HG02759 (cell line): ENCODE measurements around the gene ZMIZ1.
A peak's percentile ranks its signal among the peaks of the same experiment; 100 is the strongest.

Source experiments
- ATAC-seq: cut with Tn5 transposase; IDR thresholded peaks from one replicate; pipeline ENCODE4 v1.9.1; 2021; ENCODE audit warnings: mild to moderate bottlenecking, moderate library complexity; ENCODE audit not compliant: unreplicated experiment

Gene ZMIZ1

DNA sequence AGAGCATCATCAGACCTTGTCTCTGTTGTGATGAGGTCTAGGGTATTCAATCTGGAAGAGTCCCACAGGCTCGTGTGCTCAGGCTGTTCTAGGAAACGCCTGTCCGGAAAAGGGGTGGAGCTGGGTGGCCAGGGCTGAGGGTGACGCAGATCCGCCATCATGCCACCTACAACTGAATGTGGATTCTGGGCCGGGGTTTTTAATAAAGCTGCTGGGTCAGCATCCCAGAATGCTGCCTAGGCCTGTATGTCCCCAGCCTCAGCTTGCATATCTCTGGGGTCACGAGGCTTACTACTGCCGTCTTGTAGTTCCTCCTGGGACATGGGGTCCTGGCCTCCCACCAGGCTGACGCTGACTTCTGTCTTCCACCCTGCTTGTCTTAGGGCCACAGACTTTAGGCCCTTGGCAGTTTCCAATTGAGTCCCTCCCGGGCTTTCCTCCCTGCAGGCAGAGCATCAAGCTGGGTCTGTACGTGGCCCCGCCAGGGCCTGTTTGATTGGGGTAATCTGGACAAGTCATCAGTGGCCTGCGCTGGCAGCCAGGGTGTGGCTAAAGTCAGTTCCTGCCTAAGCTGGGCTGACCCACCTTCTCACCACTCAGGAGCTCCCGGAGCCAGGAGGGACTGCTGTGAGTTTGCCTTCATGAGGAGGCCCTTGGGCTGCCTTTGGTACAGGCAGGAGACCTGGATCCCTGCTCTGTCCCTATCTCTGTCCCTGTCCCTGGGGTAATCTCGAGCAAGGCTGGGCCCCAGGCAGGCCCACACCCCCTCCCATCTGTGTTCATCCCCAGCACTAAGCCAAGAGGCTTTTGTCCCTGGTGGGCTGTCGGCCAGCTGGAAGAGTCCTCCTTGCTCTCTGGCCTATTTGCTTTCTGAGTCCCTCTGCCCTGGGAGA is 79.9 kb downstream of the ZMIZ1 start:
- no peak for ATAC-seq

DNA sequence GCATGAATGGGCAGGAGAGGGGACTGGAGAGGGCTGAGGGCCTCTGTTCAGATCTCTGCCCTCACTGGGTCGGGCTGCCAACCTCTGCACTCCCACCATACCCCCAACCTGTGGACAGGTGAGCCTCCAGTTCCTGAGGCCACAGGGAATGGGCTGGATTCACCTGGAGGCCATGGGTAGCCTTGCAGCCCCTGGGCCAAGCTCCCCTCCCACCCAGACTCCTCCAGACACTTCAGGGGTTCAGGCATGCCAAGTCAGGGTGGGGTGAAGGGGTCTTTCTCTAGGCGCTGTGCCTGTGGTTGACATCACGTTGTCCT is 80.5 kb downstream of the ZMIZ1 start:
- ATAC-seq, result no peak

DNA sequence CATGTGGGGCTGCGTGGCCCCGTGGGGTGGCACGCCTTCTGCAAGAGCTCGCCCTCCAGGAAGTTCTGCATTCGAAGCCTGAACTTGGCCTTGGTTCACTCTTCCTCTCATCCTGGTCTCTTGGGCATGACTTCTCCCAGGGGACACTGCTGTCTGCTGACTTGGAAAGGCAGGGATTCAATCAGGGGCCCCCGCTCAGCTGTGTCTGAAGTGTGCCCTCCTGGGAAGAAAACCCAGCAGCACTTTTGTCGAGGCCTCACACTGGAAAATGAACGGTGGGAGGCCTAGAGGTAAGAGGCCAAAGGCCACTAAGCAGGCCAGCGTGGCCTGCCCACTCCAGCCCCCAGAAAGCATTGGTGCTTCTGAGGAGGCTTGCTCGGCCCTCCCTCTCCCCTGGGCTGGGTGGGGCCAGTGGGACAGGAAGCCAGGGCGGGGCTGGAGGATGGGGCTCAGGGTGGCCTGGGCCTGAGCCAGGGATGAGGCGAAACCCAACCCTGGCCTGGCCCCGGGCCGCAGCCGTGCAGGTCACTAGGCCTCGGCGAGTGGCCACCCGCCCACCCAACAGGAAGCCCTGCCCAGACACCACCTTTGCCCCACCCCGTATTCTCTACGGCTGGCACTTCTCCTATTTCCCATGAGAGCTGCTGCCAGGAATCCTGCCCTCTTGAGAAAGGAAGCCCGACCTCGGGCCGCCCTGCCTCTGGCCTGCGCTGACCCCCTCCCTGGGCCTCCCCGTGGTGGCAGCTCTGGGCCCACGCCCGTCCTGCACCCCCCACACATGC is 81.1 kb downstream of the ZMIZ1 start:
- ATAC-seq, result peak; percentile 84

DNA sequence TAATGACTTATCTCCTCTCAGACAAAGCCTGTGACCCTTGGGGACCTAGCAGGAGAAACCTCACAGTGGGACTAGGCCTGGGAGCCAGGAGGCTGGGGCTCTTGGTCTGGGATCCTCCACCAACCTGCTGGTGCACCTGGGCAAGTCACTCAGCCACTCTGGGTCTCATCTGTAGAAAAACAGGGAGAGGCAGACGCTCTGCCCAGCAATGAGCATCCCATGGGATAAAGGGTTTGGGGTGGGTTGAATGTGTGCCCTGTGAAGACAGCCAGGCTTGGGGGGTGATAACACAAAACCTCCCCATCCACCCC is 81.6 kb downstream of the ZMIZ1 start:
- no peak for ATAC-seq

DNA sequence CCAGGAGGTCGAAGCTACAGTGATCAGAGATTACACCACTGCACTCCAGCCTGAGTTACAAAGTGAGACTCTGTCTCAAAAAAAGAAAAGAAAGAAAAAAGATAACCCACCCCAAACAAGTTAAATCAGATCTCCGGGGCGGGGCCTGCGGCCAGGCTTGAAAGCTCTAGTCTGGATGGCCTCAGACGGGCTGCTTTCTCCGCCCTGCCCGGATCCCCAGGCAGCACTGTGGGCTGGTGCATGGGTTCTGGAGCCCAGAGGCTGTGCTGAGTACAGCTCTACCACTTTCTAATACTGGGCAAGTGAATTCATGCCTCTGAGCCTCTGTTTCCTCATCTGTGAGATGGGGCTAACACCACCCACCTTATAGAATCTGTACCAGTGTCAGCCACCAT is 83.7 kb downstream of the ZMIZ1 start:
- ATAC-seq, result no peak

DNA sequence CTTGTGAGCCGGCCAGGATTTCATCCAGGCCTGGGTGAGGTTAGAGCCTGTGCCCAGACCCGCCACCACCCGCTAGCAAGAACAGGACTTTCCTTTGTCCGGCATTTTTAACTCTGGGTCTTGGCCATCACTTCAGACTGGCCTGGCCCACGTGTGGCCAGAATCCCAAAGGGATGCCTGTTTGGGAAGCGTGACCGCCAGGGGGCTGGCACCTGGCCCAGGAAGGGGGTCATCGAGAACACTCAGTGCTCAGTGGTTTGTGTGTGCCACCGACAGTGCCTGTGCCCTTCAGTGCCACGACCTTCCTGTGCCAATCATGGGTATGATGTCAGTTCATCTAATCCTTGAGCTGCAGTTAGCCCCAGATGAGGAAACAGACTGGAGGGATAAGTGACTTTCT is 85.0 kb downstream of the ZMIZ1 start:
- ATAC-seq, result no peak

DNA sequence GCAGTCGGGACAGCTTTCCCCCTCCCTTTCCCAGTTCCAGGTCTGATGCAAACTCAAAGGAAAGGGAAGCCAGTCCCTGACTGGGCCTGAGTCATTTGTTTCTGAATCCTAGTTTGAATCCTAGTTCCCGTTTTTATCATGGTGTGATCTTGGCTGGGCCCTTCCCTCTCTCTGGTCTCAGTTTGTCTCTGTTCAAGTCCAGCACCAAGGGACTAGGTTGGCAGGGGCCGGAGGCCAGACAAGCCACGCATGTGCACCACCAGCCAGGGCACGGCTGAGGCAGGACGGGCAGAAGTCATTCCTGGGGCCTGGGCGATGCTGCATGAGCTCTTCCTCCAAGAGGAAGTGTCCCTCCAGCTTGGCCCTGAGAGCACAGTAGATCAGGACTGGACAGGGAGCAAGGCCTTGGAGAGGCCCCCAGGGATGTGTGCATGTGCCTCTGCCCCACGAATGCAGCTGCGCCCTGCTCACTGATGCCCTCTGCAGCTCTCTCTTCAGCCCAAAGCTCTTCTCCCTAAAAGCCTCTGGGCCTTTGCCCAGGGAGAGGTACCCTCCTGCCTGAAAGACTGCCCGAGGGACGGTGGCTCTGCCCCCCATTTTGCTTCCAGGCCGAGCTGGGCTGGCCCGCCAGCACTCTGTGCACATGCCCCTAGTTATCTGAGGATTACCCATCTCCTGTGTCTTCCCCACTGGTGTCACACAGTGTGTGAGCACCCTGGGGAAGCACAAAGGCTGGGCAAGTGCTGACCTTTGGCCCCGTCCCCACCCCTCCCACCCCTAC is 86.7 kb downstream of the ZMIZ1 start:
- no peak for ATAC-seq

DNA sequence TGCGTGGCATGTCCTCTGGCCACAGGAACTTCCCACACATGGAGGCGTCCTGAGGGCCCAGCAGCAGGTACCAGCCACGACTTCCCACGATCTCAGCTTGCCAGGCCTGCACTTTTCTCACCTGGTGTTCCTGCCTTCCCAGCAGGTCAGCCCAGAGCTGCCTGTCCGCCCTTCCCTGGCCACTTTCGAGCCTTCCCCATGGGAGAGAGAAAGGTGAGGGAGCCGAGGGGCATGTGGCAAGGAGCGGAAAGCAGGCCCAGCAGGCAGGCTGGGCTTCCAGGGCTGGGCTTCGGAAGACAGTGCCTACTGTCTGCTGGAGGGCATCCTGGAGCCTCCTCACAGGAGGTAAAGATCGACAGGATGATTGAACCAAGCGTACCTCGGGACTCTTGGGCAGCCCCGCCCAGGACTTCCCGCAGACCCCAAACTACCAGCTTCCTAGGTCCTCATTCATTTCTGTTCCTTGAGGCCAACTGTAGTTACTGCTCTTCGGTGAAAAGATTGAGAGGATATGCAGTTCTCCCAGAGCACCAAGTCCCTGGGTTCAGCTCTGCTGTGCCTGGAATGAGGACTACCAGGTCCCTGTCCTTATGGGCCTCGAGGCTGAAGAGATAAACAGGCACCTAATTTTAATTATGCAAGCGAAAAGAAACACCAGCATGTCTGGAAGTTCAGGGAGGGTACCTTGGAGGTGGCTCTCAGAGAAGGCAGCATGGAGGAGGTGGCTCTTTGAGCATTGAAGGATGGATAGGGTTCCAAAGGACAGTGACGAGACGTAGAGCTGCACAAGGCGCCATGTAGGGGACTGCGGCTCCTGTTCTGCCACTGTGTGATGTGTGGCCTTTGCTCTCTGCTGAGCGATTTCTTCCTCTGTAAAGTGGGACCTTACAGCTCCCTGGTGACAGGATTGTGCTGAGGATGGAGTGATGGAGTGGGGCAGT is 87.8 kb downstream of the ZMIZ1 start:
- ATAC-seq, result no peak

DNA sequence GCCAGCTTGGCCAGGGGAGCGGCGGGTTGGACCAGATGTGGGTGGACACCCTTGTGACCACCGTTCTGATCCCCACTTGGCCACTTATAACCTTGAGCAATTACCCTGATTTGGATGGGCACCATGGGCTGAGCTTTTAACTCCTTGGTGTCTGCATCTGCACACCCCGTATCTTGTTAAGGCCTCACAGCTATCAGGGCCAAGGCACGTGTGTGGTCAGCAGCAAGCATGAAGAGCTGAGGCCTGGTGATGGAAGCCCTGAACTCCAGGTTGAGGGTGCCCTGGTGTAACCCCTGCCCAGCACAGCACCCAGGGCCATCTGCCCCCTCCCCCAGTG is 89.2 kb downstream of the ZMIZ1 start:
- ATAC-seq, result no peak

DNA sequence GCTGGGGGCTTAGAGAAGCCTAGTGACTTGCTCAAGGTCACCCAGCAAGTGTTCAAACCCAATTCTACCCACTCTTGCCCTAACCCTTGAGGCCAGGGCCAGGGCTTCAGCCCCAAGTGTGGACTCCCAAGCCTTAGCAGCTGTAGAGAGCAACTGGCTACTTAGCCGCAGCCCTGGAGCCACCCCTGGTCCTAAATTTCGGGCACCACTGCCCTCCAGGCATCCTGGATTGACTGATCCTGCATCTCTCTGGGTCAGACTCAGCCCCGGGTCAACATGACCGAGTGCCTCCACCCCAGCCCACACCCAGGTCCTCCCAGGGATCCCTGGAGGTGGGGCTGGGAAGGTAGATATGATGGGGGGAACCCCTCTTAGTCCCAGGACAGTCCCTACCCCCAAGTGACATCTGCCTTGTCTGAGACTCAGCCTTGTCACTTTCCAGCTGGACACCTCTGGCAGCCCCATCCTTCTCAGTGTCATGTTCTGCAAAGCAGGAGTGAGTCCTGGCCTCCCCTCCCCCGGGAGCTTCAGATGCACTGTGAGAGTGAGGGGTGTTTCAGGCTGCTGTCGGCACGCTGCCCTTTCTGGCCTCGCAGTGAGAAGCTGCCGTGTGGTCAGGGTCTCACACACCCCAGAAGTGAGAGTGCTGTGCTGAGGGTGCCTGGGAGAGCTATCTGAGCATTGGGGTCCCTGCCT is 89.8 kb downstream of the ZMIZ1 start:
- ATAC-seq, result no peak

DNA sequence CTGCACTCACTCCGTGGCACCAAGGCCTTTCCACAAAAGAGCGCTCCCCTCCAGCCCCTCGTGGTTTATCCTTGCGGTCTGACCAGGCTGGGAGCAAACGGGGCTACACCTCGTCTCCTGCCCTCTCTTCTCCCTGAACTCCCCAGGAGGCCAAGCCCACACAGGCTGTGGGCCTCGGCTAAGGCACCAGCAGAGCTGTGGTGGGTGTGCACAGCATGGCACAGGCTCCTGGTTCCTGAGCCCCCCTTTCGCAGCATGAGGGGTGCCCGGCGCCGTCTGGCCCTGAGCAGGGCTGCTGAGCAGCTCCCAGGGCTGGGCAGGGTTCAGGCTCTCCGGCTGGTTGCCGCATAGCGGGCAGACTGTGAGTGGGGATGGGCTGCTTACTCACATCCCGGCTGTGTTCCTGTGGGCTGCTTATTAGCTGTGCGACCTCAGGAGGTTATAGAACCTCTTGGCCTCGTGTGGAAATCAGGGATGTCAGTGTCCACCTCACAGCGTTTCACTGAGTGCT is 90.4 kb downstream of the ZMIZ1 start:
- ATAC-seq, result no peak

DNA sequence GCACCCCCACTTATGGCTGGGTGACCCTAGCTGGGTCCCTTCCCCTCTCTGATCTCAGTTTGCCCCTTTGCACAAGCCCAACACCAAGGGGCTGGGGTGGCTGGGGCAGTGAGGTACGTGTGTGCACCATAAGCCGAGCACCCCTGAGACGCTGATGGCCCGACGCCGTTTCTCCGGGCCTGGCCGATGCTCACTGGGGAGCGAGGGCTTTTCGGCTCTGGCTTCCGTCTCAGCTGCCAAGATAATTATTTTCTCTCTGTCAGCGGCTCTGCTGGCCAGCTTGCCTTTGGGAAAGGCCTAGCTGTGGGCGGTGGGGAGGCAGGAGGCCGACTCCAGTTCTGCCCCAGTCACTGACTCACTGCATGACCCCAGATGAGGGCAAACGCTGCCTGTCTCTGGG is 91.0 kb downstream of the ZMIZ1 start:
- ATAC-seq, result no peak

DNA sequence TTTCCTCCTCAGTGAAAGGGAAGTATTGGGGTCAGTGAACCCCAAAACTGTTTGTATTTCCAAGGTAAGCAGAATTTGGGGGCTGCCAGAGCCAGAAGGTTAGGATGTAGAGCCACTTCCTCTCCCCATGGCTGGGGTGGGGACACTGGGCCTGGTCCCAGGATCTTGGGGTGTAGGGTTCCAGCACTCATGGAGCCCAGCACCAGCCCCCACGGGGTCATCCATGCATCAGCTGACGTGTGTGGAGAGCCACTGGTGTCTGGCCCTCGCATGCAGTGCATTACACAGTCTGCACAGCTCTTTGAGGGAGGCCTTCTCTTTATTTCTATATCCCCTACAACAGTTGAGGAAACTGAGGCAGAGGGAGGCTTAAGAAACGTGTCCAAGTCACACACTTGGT is 91.4 kb downstream of the ZMIZ1 start:
- no peak for ATAC-seq

DNA sequence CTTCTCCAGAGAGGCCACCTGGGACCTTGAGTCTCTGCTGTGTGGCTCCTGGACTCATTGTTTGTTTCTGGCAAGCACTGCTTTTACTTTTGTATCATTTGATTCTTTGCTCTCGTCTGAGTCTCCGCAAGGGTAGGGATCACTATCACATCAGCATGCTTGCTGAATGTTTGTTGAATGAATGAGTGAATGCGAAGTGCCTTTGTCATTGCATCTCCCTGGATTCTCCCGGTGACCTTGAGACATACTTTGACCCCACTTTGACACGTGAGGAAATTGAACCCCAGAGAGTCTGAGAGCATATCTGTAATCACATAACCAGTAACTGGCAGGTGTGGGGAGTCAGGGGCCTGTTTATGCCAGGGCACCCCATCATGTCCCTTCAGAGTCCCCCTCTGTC is 92.8 kb downstream of the ZMIZ1 start:
- ATAC-seq, result no peak

DNA sequence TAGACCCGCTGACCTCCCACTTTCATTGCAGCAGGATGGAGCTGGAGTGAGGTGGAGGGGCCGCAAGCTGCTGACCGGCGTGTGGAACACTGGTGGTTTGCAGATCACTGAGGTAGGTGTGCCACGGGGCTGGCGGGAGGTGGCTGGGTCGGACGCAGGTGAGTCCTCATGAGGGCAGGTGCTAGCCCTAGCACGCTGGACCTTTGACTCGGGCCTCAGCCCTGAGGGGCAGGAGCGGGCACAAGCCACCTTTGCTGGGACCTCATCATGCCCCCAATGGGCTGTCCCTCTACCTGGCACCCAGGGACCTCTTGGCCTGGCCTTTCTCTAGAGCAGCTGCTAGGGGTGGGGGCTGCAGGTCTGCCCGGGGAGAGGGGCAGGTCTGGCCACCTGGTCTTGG is 93.3 kb downstream of the ZMIZ1 start:
- ATAC-seq, result no peak

DNA sequence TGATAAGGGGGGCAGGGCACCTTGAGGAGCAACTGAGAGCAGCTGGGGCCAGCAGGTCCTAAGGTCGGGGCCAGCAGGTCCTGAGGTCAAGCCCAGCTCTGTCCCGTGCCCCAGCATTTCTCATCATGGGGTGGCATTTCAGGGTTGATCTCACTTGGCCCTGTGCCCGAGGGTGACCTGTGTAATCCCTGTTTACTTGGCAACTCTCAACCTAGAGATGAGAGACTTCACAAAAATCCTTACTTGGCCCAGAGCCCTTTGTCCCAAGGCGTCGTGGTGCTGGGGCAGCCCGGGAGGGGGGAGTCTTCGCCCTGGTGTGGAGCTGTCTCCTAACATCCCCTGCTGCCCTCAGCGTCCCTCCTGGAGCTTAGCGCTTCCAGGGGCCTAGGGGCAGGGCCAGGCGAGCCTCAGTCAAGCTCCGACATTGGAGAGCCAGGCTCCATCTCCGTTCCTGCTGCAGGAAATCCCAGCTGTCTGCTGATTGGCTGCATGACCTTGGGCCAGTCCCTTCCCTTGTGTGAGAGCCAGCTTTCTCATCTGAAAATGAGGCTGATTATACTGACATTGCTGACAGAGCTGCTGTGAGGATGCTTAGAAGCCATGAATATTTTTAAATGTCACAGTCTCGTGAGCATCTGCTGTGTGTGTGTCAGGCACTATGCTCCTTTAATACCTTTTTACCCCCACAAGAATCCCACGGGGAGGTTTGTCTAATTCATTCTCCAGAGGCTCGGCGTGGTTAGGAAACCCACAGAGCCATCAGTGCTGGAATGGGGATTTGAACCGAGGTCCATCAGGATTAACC is 94.3 kb downstream of the ZMIZ1 start:
- no peak for ATAC-seq

DNA sequence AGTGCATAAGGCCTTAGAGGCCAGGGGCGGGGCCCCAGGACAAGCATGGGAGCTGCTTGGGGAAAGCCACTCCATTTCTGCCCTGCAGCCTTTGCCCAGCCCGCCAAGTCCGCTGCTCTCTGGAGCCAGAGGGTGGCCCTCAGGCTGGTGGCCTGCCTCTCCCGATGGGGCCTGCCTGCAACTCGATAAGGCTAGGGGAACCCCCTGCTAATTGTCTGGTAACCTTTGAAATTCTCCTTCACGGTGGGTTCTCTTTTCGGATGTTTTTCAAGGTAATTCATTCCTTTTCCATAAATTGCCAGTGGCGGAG is 94.9 kb downstream of the ZMIZ1 start:
- ATAC-seq, result no peak

DNA sequence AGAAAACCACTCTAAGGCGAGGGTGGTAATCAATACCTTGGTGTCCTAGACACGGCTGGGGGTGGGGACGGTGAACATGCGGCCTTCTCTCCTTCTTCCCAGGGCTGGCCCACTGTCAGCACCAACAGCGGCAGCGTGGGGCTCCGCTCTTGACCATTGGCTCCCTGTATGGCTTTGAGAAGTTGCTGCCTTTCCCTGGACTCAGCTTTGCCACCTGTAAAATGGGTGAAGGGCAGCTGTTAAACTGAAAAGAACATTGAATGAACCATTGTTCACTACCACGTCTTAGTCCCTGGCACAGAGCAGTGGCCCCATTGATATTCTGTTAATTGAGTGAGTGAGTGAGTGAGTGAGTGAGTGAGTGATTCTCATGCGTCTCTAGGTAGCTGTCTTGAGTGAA is 95.3 kb downstream of the ZMIZ1 start:
- ATAC-seq, result no peak

DNA sequence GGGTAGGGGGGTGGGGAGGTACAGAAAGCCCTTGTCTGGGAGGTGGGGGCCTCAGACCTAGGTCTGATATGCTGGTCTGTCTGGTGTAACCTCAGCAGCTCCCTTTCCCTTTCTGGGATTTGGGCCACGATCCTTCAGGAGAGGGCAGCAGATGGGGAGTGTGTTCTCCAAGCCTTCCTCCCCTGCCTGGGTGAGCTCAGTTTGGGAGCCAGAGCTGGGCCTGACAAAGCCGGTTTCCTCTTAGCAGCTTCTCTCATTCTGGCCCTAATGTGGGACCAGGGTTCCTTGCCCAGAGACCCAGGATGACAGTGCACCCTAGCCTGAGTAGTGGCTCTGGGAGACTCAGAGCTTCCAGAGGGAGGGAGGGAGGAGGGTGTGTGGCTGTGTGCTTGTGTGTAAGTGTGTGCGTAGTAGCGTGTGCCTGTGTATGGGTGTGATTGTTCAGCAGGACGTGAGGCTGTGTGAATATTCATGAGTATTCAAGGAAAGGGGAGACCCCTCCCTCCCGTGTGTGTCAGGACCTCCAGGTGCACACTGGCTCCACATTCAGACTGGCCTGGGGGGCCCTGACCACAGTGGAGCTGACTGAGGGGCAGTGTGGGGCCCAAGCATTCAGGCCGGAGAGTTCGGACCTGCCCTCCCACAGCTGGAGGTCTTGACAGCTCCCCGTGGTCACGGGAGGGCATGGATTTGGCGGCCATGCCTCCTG is 96.5 kb downstream of the ZMIZ1 start:
- no peak for ATAC-seq
